CD4-positive, alpha-beta T cell treated with Interleukin-15 for 4 hours (primary cell): Measurements from ENCODE around the gene SCRN1.

ENCODE experiments used
- DNase-seq: peaks from one replicate; pipeline ENCODE4 v3.0.0-alpha.2; 2020; ENCODE audit warnings: low spot score

The SCRN1 gene

DNA sequence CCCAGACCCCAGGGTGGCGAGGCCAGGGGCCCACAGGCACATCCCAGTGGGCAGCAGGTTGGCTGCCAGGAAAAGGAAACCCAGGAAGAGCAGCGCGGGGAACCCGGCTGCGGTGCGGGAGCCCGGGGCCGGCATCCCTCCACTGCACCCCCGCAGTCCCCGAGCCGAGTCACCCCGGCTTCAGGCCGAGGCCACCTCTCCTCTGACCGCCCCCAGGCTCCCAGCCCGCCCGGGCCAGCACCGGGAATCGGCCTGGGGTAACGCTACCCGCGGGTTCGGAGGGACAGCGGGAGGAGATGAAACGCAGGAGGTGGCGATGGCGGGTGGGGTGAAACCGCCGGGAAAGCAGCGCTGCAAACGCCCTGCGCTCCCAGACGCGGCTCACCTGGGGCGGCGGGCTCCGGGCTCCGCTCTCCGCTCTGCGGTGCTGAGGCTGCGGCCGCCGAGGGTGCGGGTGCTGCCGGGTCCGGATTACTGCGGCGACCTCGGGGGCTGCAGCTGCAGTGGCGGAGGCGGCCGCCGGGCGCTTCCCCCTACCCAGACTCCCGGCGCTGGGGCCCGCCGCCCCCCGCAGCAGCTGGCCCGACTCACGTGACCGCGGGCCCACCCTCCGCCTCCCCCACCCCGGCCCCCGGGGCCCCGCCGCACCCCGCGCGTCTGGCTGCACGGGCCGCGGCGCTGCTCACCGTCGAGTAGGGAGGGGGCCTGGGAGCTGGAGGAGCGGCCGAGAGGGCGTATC lies at the start of gene SCRN1:
SCRN1 (minus strand) TSS at position 545 of the 739 bp plus-strand sequence. CDS start 20,734 bp downstream, outside the sequence.
- no peak for DNase-seq

DNA sequence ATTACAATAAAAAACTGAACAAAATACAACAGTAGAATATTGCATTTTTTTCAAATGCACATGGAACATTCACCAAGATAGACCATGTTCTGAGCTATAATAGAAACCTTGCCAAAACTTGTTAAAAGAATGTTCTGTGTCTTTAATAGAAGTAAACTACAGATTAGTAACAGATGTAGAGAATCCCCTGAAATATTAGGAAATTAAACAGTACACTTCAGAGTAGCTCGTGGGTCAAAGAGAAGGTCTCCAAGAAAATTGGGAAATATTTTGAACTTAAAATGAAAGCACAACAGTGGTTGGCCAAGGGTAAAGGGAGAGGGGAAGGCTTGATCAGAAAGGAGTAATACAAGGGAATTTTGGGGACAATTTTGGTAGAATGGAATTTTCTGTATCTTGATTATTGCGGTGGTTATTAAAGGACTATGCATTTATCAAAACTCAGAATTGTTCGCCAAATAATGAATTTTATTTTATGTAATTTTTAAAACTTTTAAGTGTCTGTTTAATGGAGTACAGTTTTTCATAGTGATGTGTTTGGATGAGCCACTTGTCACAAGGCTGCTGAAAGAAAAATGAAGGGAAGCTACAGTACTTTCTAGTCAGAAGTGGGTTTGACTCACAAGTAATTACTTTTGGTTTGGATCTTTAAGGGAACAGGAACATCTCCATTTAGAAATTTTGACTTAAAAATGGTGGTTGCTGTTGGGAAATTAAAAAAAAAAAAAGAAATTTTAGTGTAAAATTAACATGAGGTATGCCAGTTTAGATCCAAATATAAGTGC lies 48.8 kb upstream of the SCRN1 start:
- DNase-seq: no peak

GRCh38 chr7:30036220-30036619 lies 46.6 kb upstream of the SCRN1 start:
- DNase-seq: no peak

DNA sequence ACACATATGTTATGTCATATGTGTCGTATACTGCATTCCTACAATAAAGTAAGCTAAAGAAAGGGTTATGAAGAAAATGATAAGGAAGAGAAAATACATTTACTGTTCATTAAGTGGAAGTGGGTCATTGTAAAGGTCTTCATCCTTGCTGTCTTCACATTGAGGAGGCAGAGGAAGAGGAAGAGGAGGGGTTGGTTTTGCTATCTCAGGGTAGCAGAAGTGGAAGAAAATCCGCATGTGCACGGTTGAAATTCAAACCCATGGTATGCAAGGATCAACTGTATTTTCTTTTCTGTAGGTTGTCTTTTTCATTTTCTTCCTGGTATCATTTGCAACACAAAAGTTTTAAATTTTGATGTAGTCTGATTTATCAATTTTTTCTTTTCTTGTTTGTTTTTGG lies 44.9 kb upstream of the SCRN1 start:
- DNase-seq: no peak

DNA sequence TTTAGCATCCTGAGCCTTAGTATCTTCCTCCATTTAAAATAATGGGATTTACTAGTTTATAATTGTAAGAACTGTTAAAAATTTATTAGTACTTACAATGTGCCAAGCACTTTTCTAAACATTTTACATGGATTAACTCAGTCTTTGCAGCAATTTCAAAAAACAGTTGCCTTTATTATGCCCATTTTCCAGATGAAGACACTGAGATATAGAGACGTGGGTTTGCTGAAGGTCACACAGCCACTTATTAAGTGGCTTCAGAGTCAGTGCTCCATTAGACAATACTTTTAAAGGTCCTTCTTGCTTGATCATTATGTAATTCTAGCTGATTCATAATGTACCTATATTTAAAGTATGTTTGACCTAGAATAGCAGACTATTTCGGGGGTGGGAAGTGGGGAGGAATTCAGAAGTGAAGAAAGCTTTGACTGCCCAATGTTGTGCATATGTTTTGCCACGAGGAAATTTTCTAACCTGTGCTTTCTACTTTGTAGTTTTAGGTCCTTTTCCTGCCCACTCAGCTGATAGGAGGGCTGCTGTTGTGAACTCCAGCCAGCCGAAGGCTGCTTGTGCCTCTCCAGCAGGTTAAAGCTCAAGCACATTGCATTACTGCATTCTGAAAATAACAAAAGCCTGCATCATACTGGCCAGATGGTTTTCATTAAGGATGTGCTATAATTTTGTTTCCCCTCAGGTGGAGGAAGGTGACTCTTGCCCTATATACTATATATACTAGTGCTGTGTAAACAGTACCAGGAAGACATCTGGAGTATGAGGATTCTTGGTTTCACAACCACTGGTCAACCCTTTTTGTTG lies 42.9 kb upstream of the SCRN1 start:
- no peak for DNase-seq

GRCh38 chr7:30029696-30030095 lies 40.1 kb upstream of the SCRN1 start:
- DNase-seq: no peak

- DNase-seq: peak; percentile 30
Measured at GRCh38 chr7:30028749-30029635, 39.4 kb upstream of the SCRN1 start.

GRCh38 chr7:30028216-30028748 lies 38.7 kb upstream of the SCRN1 start, which contains the start of gene PLEKHA8:
Gene PLEKHA8, plus strand, starts transcription at chr7:30028412. Its CDS starts 351 bp downstream, at chr7:30028763.
- peak; percentile 94 for DNase-seq

DNA sequence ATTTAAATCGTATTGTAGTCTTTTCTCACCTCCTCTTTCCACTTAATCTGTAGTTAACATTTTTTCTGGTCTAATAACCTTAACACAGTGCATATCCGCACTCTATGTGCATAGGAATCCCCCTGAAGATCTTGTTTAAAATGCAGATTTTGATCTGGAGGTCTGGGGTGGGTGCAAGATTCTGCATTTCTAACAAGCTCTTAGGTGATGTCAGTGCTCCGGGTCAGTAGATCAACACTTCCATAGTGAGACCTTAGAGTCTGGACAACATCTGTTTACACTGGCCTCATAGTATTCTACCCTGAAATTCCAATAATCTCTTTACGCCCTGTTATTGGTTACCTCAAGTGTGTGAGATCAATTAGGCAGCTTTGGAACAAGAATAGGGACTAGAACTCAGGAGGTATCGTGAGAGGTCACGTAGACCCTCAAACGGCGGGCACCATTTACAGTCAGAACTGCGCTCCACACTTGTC lies 38.2 kb upstream of the SCRN1 start:
- no peak for DNase-seq

- DNase-seq: peak; percentile 60
Measured at GRCh38 chr7:30027065-30027456, 37.5 kb upstream of the SCRN1 start.

GRCh38 chr7:30026229-30027064 lies 36.8 kb upstream of the SCRN1 start, which contains the start of gene FKBP14:
Gene FKBP14, minus strand, starts transcription at chr7:30026702. Its CDS starts 194 bp downstream, at chr7:30026508.
- peak; percentile 96 for DNase-seq

DNA sequence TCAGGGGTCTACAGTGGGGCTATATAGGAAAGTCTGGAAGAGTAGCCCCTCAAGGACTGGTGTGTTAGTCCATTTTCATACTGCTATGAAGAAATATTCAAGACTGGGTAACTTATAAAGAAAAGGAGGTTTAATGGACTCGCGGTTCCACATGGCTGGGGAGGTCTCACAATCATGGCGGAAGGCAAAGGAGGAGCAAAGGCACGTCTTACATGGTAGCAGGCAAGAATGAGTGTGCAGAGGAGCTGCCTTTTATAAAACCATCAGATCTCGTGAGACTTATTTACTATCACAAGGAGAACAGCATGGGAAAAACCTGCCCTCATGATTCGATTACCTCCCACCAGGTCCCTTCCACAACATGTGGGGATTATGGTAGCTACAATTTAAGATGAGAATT lies 33.9 kb upstream of the SCRN1 start:
- DNase-seq: no peak

GRCh38 chr7:30022991-30023390 lies 33.4 kb upstream of the SCRN1 start:
- no peak for DNase-seq

DNA sequence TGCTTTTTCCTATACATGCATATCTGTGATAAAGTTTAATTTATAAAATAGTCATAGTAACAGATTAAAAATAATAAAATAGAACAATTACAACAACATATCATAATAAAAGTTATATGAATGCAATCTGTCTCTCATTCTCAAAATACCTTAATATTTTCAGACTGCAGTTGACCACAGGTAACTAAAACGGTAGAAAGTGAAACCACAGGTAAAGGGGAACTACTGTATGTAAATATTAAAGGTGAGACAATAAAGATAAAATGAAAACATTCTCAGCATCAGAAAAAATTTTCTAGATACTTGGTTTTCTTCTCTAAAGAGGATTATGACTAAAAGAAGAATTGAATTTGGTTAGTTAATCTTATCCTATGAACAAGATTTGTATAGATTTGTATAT lies 30.9 kb upstream of the SCRN1 start:
- DNase-seq: no peak

DNA sequence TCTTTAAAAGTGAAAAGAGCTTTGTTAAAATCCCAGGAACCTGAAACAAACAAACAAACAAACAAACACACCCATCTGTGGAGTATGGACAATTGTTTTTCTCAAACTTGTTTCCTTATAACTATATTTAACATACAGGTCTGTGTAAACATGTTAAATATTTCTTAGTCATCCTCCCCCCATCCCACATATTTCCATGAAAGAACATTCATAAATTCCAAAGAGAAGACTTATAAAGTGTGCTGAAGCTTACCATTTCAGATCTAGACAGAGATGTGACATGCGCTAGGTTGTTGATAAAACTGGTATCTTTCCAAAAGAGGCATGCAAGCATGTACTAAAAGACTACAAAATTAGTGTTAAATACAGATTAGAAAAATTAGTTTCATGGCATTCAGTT lies 30.4 kb upstream of the SCRN1 start:
- DNase-seq: no peak

- DNase-seq: no peak
Measured at GRCh38 chr7:30019387-30019786, 29.8 kb upstream of the SCRN1 start.

DNA sequence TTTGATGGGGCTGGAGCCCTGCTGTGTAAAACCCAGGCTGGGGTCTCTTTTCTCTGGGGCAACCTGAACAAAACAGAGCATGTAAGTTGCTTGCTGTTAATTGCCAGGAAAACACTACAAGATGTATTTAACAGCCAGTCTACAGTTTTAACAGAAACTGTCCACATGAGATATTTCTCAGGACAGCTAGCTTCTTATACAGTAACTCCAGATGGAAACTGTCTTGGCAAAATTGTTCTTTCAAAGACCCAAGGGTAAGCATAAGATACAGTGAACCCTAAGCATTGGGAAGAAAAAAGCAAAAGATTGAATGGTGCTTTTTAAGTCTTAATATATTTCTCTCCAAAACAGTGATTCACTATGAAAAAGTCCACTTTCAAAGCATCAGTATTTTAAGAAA lies 28.9 kb upstream of the SCRN1 start:
- DNase-seq: no peak

GRCh38 chr7:30012757-30013156 lies 23.2 kb upstream of the SCRN1 start:
- no peak for DNase-seq

DNA sequence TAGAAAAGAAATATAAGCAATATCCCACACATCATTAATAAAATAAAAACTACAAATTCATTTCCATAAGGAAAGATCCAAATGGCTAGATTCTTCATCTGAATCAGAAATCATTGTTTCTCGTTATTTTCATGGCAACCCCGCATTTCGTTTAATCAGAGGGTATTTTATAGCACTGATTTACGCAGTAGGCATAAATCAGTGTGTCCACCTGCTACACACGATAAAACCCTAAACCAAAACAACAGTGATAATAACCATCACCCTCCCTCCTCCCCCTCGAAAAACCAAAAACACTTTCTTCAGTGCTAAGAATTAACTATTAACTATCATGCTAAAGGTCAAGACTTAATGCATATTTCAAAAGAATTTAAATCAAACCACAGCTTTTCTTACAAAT lies 20.4 kb upstream of the SCRN1 start:
- no peak for DNase-seq

DNA sequence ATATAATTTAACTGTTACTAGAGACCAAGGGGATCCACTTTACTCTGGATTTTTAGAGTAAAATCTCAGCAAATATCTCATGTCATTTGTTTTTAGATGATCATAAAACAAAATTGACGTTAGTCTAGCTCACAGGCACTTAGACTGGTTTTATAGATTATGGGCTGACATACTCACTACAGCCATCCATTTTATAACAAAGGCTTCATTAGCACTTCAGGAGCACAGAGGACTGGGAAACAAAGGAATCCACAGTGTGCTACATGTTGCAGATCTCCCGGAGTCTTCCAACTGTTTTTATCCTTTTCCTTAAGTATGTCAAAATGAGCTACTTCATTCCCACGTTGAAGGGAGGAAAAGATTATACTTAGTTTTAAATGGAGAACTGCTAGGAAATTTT lies 15.9 kb upstream of the SCRN1 start:
- no peak for DNase-seq
